HepG2 (cell line): ENCODE results near the gene LAG3. TPM values are rescaled to one million over a fixed set of nuclear protein-coding genes. Genes with fewer than 3 reads are reported as not detected.

Source experiments
- AFF4 ChIP-seq: sonication (generic); formaldehyde crosslinking; IDR thresholded peaks from 2 replicates; pipeline ENCODE4 v1.4.0; 2020; ENCODE audit warnings: missing genetic modification reagents
- CTCF ChIP-seq: sonication (generic); formaldehyde crosslinking; IDR thresholded peaks from 2 replicates; pipeline ENCODE4 v1.5.0; 2020; ENCODE audit warnings: mild to moderate bottlenecking, missing genetic modification reagents, moderate library complexity
- GLMP ChIP-seq: sonication (generic); formaldehyde crosslinking; IDR thresholded peaks from 2 replicates; pipeline ENCODE4 v1.9.0; 2021; ENCODE audit warnings: missing genetic modification reagents, mild to moderate bottlenecking, borderline replicate concordance
- HIVEP1 ChIP-seq: sonication (generic); formaldehyde crosslinking; IDR thresholded peaks from 2 replicates; pipeline ENCODE4 v1.4.0; 2020; ENCODE audit warnings: mild to moderate bottlenecking, missing genetic modification reagents
- KLF9 ChIP-seq: IDR thresholded peaks from 2 replicates; pipeline ENCODE4 v1.6.1; 2016; ENCODE audit warnings: low read depth
- SSRP1 ChIP-seq: IDR thresholded peaks from 2 replicates; pipeline ENCODE4 v1.6.1; 2016; ENCODE audit warnings: control low read depth
- ZNF451 ChIP-seq: sonication (generic); formaldehyde crosslinking; IDR thresholded peaks from 2 replicates; pipeline ENCODE4 v1.5.0; 2020; ENCODE audit warnings: mild to moderate bottlenecking, missing genetic modification reagents
- ZNF614 ChIP-seq: IDR thresholded peaks from 2 replicates; pipeline ENCODE4 v1.6.1; 2018; ENCODE audit warnings: missing biosample characterization, missing genetic modification reagents, inconsistent platforms, borderline replicate concordance
- ZNF646 ChIP-seq: sonication (generic); formaldehyde crosslinking; IDR thresholded peaks from 2 replicates; pipeline ENCODE4 v1.9.0; 2021; ENCODE audit warnings: mild to moderate bottlenecking, missing genetic modification reagents
- ZNF792 ChIP-seq: IDR thresholded peaks from 2 replicates; pipeline ENCODE4 v1.6.1; 2016
- polyA plus RNA-seq, 8 experiments: library from polyadenylated mRNA; depleted of rRNA in 3 of 8; stranded (reverse) in 7 of 8; unstranded in 1 of 8; fragments of >200 nt; fragmentation: Illumina TruSeq in 4 of 8; extraction: Trizol in 4 of 8; gene quantifications; 2 replicates each; pipeline versions ENCODE4 v1.2.1 to v1.2.3, GENCODE V29; 2011 to 2016; ENCODE audit warnings: low read depth in 4 of 8, missing spikeins in 1 of 8, mixed read lengths in 1 of 8; ENCODE audit not compliant: insufficient read depth in 1 of 8
- total RNA-seq, 5 experiments: library from RNA; depleted of rRNA; stranded (reverse); fragments of >200 nt; fragmentation: Illumina TruSeq; extraction: Trizol; gene quantifications; 2 replicates each; pipeline ENCODE4 v1.2.3, GENCODE V29; 2016; ENCODE audit warnings: low read depth in 1 of 5

LAG3 gene
- total and polyA plus RNA-seq, 2 of the 13 experiments (the other 11 are each of a cell fraction or from before 2014, with no cell fraction given) = 0.11 to 0.26 TPM

GRCh38 chr12:6825398-6826124 lies 53.2 kb downstream of the LAG3 start (continued):
- no peak for TF ChIP-seq AFF4 (CRISPR knock-in tag)
- TF ChIP-seq GLMP = no peak
- TF ChIP-seq HIVEP1 (CRISPR knock-in tag) = no peak
- TF ChIP-seq SSRP1 (CRISPR knock-in tag) = no peak; the same call in 1 of the 2 replicates
- TF ChIP-seq ZNF792 (CRISPR knock-in tag) = 0 out of 2 replicates have a peak, but pooled peaks have one; percentile 22
- no peak for TF ChIP-seq ZNF614
- no peak for TF ChIP-seq ZNF646 (CRISPR knock-in tag)
- no peak for TF ChIP-seq ZNF451 (CRISPR knock-in tag)
- no peak for TF ChIP-seq KLF9 (CRISPR knock-in tag)
- TF ChIP-seq CTCF (CRISPR knock-in tag) = peak; percentile 95
